Measurements from ENCODE around the gene UQCR11.

UQCR11 gene

GRCh38 chr19:1636325-1637236 is 31.3 kb upstream of the UQCR11 start:
- DNase-seq (ENCODE audit: low read depth) = no peak
- H3K4me3 ChIP-seq (ENCODE audit: low read depth, low read length) = no peak overlapping the region

GRCh38 chr19:1634938-1635243 is 29.6 kb upstream of the UQCR11 start:
- no peak overlapping the region for H3K4me3 ChIP-seq (ENCODE audit: low read depth, low read length)
- no peak for DNase-seq (ENCODE audit: low read depth)

DNA sequence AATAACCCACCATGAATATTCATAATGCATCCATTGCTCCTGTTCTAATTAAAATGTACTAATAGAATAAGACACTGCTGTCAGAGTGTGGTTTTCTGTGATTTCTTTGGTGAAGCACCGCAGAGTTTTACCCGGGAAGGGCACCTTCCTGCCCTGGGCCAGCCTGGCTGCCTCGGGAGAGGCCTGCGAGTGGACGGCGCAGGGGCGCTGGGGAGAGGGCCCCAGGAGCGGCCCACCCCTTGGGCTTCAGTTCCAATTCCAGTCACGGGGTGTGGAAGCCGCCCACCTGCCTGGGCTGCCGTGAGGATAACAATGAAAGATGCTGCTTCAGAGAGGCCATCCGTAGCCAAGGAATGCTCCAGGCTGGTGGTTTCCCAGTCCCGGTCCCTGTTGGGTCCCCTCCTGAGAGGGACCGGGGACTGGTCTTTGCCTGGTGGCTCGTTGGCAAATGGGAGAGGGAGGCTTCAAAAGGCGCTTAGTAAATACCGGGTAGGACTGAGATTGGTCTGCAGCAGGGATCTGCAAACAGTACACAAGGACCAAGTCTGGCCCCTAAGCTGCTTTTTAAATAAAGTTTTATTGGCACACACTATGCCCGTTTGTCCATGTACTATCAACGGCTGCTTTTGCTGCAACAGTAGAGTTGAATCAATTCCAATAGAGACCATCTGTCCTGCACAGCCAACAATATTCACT is 29.1 kb upstream of the UQCR11 start:
- no peak overlapping the region for H3K4me3 ChIP-seq (ENCODE audit: low read depth, low read length)
- DNase-seq (ENCODE audit: low read depth) = no peak

DNA sequence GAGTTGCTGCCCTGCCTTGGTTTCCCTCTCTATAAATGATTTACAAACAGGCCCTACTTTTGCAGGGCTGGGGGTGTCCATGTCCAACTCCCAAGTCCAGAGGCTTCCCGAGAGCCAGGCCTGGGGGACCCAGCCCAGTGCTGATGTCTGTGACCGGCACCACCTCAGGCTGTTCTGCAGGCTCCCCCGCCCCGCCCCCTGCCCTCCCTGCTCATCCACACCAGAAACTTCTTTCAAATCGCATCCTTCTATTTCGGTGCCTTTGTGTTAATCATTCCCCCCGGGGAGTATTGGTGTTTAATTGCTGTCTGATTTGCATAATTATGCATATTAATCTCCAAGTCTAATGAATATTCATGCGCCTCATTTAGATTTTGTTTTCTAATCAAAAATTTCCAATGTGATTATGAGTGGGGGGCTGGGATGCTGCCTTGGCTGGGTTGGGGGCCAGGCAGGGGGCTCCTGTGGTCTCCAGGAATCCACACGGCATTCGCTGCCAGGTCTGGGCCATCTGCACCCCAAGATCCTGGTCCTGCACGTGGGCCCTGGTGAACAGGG is 28.1 kb upstream of the UQCR11 start:
- no peak for DNase-seq (ENCODE audit: low read depth)
- H3K4me3 ChIP-seq (ENCODE audit: low read depth, low read length) = no peak overlapping the region

DNA sequence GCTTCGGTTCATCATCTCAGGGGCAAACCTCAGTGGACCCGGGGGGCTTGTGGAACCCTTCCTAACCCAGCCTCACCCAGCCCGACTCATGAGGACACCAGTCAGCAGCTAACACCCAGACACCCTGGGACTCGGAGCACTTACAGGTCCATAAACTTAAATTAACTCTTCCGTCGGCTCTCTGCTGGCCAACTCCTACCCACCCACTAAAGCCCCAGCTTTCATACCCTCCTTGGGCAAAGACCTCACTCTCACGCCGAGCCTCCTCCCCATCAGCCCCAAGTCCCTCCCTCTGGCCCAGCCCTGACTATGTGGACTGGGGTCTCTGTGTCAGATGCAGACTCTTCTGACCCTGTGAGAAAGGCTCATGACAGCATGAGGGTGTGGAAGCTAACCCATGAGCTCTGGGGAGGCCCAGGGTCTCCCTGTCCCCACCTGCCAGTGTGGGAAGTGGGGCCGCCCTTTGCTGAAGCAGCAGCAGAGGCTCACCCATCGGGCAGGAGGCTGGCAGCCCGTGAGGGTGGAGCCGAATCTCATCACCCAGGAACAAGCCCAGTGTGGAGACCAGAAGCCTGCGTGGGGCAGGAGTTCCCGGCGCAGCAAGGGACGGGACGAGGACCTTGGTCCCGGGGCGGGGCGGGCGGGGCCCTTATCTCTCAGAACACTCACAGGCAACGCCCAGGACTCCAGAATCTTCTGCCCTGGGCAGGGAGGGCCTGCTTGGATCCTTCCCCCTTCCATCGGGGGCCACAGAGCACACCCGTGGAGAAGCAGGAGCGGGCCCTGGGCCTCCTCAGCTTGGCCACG is 27.4 kb upstream of the UQCR11 start:
- no peak overlapping the region for H3K4me3 ChIP-seq (ENCODE audit: low read depth, low read length)
- DNase-seq (ENCODE audit: low read depth) = no peak

- DNase-seq (ENCODE audit: low read depth) = no peak
- H3K4me3 ChIP-seq (ENCODE audit: low read depth, low read length) = no peak overlapping the region
These were observed 26.4 kb upstream of the UQCR11 start for GRCh38 chr19:1631557-1632100.

- no peak for DNase-seq (ENCODE audit: low read depth)
- H3K4me3 ChIP-seq (ENCODE audit: low read depth, low read length) = no peak overlapping the region
These were observed 25.5 kb upstream of the UQCR11 start for GRCh38 chr19:1630811-1631210.

- DNase-seq (ENCODE audit: low read depth) = no peak
- H3K4me3 ChIP-seq (ENCODE audit: low read depth, low read length) = no peak overlapping the region
These were observed 24.8 kb upstream of the UQCR11 start for GRCh38 chr19:1630012-1630411.

DNA sequence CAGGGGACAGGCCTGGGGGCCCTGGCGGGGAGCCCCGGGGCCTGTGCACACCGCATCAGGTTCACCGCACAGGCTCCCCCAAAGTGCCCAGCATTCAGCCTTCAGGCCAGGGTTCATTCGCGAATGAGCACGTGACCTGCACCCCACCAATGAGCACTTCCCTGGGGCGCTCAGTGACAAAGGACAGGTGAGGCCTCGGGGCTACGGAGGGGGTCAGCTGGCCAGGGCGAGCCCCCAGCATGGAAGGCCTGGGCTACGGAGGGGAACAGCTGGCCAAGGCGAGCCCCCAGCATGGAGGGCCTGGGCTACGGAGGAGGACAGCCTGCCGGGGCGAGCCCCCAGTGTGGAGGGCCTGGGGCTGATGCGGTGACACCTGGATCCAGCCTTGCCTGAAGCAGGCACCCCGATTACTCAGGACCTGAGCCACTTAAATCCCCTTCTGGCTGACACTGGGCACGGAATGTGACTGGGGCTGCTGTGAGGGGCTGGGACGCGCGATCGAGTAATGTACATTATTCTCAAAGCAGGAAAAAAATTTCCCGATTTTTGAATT is 24.1 kb upstream of the UQCR11 start:
- H3K4me3 ChIP-seq (ENCODE audit: low read depth, low read length) = no peak overlapping the region
- no peak for DNase-seq (ENCODE audit: low read depth)

DNA sequence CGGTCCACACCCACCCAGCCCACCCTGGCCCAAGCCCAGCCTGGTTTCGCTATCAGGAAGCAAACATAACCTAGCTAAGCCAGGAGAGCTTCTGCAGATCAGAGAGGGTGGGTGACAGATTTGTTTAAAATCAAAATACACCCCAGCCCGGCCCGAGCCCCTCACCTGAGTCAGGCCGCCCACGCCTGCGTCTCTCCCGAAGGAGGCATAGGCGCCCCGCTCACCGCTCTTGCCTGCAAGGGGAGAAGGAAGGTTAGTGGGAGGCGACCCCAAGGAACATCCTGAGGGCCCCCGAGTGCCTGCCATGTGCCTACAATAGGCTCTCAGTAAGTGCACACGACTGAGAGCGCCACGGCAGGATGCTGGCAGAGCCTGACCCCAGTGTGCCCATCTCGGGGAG is 21.9 kb upstream of the UQCR11 start:
- no peak for DNase-seq (ENCODE audit: low read depth)
- no peak overlapping the region for H3K4me3 ChIP-seq (ENCODE audit: low read depth, low read length)

DNA sequence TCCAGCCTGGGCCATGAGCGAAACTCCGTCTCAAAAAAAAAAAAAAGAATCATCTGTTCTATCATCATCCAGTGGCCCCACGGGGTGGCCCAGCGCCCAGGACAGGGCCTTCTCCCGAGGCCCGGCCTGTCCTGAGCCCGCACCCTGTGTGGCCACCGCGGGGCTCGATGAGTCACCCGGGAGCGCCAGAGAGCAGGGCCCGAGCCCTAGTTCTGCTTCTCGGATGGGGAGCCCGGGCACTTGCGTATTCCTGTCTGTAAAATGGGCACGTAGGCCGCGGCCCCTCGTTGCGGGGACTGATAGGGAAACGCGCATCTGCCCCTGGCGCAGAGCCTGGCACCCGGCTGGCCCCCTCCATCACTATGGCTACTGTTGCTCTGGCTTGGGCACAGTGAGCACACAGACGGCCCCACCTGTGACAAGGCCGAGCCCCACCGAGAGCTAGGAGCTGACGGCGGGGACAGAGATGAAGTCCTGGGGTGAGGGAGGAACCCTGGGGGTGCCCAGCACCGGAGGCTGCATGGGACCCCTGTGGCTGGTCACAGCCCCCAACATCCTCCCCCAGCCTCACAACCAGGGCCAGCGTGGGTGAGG is 21.3 kb upstream of the UQCR11 start:
- no peak overlapping the region for H3K4me3 ChIP-seq (ENCODE audit: low read depth, low read length)
- no peak for DNase-seq (ENCODE audit: low read depth)

GRCh38 chr19:1624458-1624857 is 19.2 kb upstream of the UQCR11 start:
- no peak overlapping the region for H3K4me3 ChIP-seq (ENCODE audit: low read depth, low read length)
- DNase-seq (ENCODE audit: low read depth) = peak; percentile 12

- H3K4me3 ChIP-seq (ENCODE audit: low read depth, low read length) = no peak overlapping the region
- no peak for DNase-seq (ENCODE audit: low read depth)
These were observed 17.3 kb upstream of the UQCR11 start for GRCh38 chr19:1622541-1622940.

DNA sequence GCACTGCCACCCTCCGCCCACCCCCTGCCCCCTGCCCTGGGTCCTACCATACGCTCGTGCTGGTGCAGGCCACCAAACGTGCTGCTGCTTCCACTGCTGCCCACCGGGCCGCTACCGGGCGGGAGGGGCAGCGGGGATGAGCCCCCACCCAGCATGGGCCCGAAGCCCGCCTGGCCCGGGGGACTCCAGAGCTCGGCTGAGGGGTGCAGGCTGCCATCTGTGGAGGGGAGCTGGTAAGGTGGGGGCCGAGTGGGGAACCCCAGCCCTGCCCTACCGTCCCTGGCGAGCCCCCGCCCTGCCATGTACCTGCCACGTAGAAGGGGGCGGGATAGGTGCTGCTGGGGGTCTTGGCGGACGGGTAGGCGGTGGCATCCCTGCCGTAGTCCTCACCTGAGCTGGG is 16.7 kb upstream of the UQCR11 start:
- no peak for DNase-seq (ENCODE audit: low read depth)

GRCh38 chr19:1621574-1621973 is 16.3 kb upstream of the UQCR11 start:
- DNase-seq (ENCODE audit: low read depth) = no peak
- no peak overlapping the region for H3K4me3 ChIP-seq (ENCODE audit: low read depth, low read length)

More for the DNA sequence above, 16.7 kb upstream of the UQCR11 start:
- H3K4me3 ChIP-seq (ENCODE audit: low read depth, low read length) = no peak overlapping the region

GRCh38 chr19:1621021-1621420 is 15.8 kb upstream of the UQCR11 start:
- DNase-seq (ENCODE audit: low read depth) = no peak
- H3K4me3 ChIP-seq (ENCODE audit: low read depth, low read length) = no peak overlapping the region

- no peak for DNase-seq (ENCODE audit: low read depth)
- no peak overlapping the region for H3K4me3 ChIP-seq (ENCODE audit: low read depth, low read length)
These were observed 15.2 kb upstream of the UQCR11 start for GRCh38 chr19:1620502-1620901.

DNA sequence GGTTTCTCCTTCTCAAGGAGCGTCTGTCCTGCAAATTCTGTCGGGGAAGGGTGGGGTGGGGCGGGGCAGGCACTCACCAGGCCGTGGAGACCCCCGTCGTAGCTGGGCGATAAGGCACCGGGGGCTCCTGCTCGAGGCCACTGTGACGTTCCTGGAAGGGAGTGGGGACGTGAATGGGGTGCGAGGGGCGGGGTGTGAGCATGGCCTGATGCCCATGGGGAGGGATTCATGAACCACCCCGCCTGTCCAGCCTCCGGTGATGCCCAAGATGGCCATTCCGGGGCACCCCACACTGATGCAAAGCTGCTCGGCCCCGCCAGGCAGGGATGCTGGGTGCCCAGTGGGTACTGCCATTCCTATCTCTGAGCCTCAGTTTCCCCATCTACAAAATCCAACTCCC is 14.4 kb upstream of the UQCR11 start:
- no peak overlapping the region for H3K4me3 ChIP-seq (ENCODE audit: low read depth, low read length)
- DNase-seq (ENCODE audit: low read depth) = no peak

- no peak for DNase-seq (ENCODE audit: low read depth)
- H3K4me3 ChIP-seq (ENCODE audit: low read depth, low read length) = no peak overlapping the region
These were observed 13.8 kb upstream of the UQCR11 start for GRCh38 chr19:1619094-1619439.
